KMS-11 (cell line): Measurements from ENCODE around the gene CRBN.

Source experiments
- H2AFZ ChIP-seq: fragments of 200-600 bp; sonication (generic); 2 replicates; pipeline ENCODE4 v1.6.1; 2016; ENCODE audit warnings: antibody characterized with exemption, mixed run types, low read depth
- H3K27ac ChIP-seq: fragments of 200-600 bp; sonication (generic); 2 replicates; pipeline ENCODE4 v1.6.1; 2016; ENCODE audit warnings: mild to moderate bottlenecking, mixed run types
- H3K27me3 ChIP-seq: fragments of 200-600 bp; sonication (generic); 2 replicates; pipeline ENCODE4 v1.6.1; 2017; ENCODE audit warnings: mild to moderate bottlenecking, low read depth, mixed run types, moderate library complexity; ENCODE audit not compliant: insufficient read depth
- H3K36me3 ChIP-seq: fragments of 200-600 bp; sonication (generic); 2 replicates; pipeline ENCODE4 v1.6.1; 2017; ENCODE audit warnings: mild to moderate bottlenecking, mixed run types; ENCODE audit not compliant: insufficient read depth
- H3K4me1 ChIP-seq: fragments of 200-600 bp; sonication (generic); 2 replicates; pipeline ENCODE4 v1.6.1; 2016; ENCODE audit warnings: mild to moderate bottlenecking, low read depth, mixed run types; ENCODE audit not compliant: poor library complexity, severe bottlenecking
- H3K4me2 ChIP-seq: fragments of 200-600 bp; sonication (generic); 2 replicates; pipeline ENCODE4 v1.7.0; 2016; ENCODE audit warnings: mild to moderate bottlenecking, mixed run types
- H3K4me3 ChIP-seq: fragments of 200-600 bp; sonication (generic); IDR thresholded peaks from 2 replicates; pipeline ENCODE4 v1.6.1; 2017; ENCODE audit warnings: low read depth, low read length, mixed read lengths; ENCODE audit not compliant: insufficient read depth
- H3K79me2 ChIP-seq: fragments of 200-600 bp; sonication (generic); 2 replicates; pipeline ENCODE4 v1.6.1; 2016; ENCODE audit warnings: low read depth, mixed run types; ENCODE audit not compliant: insufficient read depth
- H3K9ac ChIP-seq: fragments of 200-600 bp; sonication (generic); 2 replicates; pipeline ENCODE4 v1.6.1; 2016; ENCODE audit warnings: mild to moderate bottlenecking, mixed run types
- H4K20me1 ChIP-seq: fragments of 200-600 bp; sonication (generic); 2 replicates; pipeline ENCODE4 v1.6.1; 2016; ENCODE audit warnings: mild to moderate bottlenecking, mixed run types; ENCODE audit not compliant: insufficient read depth
- CTCF ChIP-seq: fragments of 200-600 bp; sonication (generic); conservative IDR thresholded peaks from 2 replicates; pipeline ENCODE4 v1.6.1; 2017; ENCODE audit warnings: low read depth, mild to moderate bottlenecking, antibody characterized with exemption, low read length, moderate library complexity, mixed read lengths

CRBN gene

GRCh38 chr3:3160826-3161225, 18.7 kb downstream of the CRBN start:
- H3K9ac ChIP-seq, result no peak overlapping the region
- no peaks in the 10 kb centered on the region for H3K27me3 ChIP-seq
- no peak overlapping the region for H3K27ac ChIP-seq
- TF ChIP-seq CTCF, result no peak
- no peaks in the 10 kb centered on the region for H3K4me1 ChIP-seq
- no peaks in the 10 kb centered on the region for H3K36me3 ChIP-seq
- H4K20me1 ChIP-seq, result no peaks in the 10 kb centered on the region
- H2AFZ ChIP-seq, result no peak overlapping the region
- H3K4me2 ChIP-seq, result no peak overlapping the region
- no peak overlapping the region for H3K4me3 ChIP-seq
- H3K79me2 ChIP-seq, result no peaks in the 10 kb centered on the region

- H3K4me1 ChIP-seq, result no peaks in the 10 kb centered on the region
- no peak overlapping the region for H3K4me3 ChIP-seq
- H3K9ac ChIP-seq, result no peak overlapping the region
- TF ChIP-seq CTCF, result no peak
- no peaks in the 10 kb centered on the region for H3K36me3 ChIP-seq
- H2AFZ ChIP-seq, result no peak overlapping the region
- no peaks in the 10 kb centered on the region for H4K20me1 ChIP-seq
- H3K79me2 ChIP-seq, result no peaks in the 10 kb centered on the region
- H3K27me3 ChIP-seq, result no peaks in the 10 kb centered on the region
- H3K4me2 ChIP-seq, result no peak overlapping the region
- no peak overlapping the region for H3K27ac ChIP-seq
These were observed 22.0 kb downstream of the CRBN start for GRCh38 chr3:3157484-3157883.

GRCh38 chr3:3154879-3155610, 24.4 kb downstream of the CRBN start:
- Histone ChIP-seq H3K36me3 (no peaks in the 10 kb centered on the region), H3K4me2 (no peak overlapping the region), H3K27me3 (no peaks in the 10 kb centered on the region), H3K4me1 (no peaks in the 10 kb centered on the region), H3K4me3 (no peak overlapping the region), H3K27ac (no peak overlapping the region), H3K9ac (no peak overlapping the region), H3K79me2 (no peaks in the 10 kb centered on the region), H4K20me1 (no peaks in the 10 kb centered on the region), H2AFZ (no peak overlapping the region)
- no peak for TF ChIP-seq CTCF

GRCh38 chr3:3151513-3151912, 28.0 kb downstream of the CRBN start:
- no peak overlapping the region for H3K4me3 ChIP-seq
- H4K20me1 ChIP-seq, result no peaks in the 10 kb centered on the region
- no peak overlapping the region for H3K9ac ChIP-seq
- no peak overlapping the region for H3K27ac ChIP-seq
- no peaks in the 10 kb centered on the region for H3K79me2 ChIP-seq
- H2AFZ ChIP-seq, result no peak overlapping the region
- no peaks in the 10 kb centered on the region for H3K36me3 ChIP-seq
- no peak overlapping the region for H3K4me2 ChIP-seq
- TF ChIP-seq CTCF, result no peak
- no peaks in the 10 kb centered on the region for H3K4me1 ChIP-seq
- H3K27me3 ChIP-seq, result no peaks in the 10 kb centered on the region
